ENCODE results near the gene TBPL1. TPM values are rescaled to one million over a fixed set of nuclear protein-coding genes. Genes with fewer than 3 reads are reported as not detected.

The TBPL1 gene
- total and polyA plus RNA-seq, 2 of the 13 experiments (the other 11 are each of a cell fraction or from before 2014, with no cell fraction given): 25.3 to 39.3 TPM

DNA sequence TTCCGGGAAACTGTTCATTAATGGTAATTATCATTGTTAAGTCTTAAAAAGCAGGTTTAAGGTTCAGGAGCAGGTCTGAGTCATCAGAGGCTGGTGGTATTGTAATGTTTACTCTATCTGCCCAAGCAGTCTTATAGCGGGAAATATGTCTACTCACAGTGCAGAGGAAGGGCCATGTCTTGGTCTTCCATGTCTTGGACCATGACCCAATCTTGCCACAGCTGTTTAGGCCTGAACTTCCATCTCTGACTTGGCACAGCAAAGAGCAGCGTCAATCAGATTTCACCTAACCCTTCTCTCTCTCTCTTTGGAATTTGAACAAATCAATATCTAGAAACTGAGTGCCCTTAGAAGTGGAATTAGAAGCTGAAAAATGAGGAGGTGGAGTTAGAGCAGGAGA is 73.6 kb downstream of the TBPL1 start:
- no peaks in the 10 kb centered on the region for H3K9me3 ChIP-seq (ENCODE audit: low read length)
- no TSS peak for BruUV-seq (replicated peaks)
- CTCF ChIA-PET (ENCODE audit: low intra/inter-chr PET ratio, low total read pairs): no interaction called here

More for the DNA sequence above, 73.6 kb downstream of the TBPL1 start:
- H3K4me3 ChIP-seq (replicated peaks in 1 of 3; ENCODE audit: insufficient read depth in 1 of 3, low read depth in 2 of 3, low read length in 3 of 3): no peak overlapping the region
- POLR2A ChIA-PET: no interaction called here
- H2AFZ ChIP-seq (ENCODE audit: low read length): no peak overlapping the region
- no peak for DNase-seq (ENCODE audit: low spot score)
- intact Hi-C loops (cut with micrococcal nuclease; ENCODE audit: unreplicated experiment) (no loop called here), in situ Hi-C loops (cut with HindIII; ENCODE audit: extremely low pct_ligation_motif_present, low pct_unique_long_range_greater_than_20kb) (no loop called here)
- no peaks in the 10 kb centered on the region for H3K36me3 ChIP-seq (replicated peaks in 1 of 2; ENCODE audit: control insufficient read depth in 1 of 2, insufficient read depth in 2 of 2, low read length in 2 of 2)
- H3K27ac ChIP-seq (ENCODE audit: extremely low read length, insufficient read depth, low read length): no peak overlapping the region
- no peaks in the 10 kb centered on the region for H3K27me3 ChIP-seq (ENCODE audit: control insufficient read depth in 1 of 2, insufficient read depth in 2 of 2, low read length in 2 of 2)
- 31% methylated on average over 3 of the region's 3 CpGs for WGBS (ENCODE audit: low lambda C conversion rate)
- no peaks in the 10 kb centered on the region for H3K4me1 ChIP-seq (ENCODE audit: insufficient read depth, low read length)
- no peak overlapping the region for H3K4me2 ChIP-seq (ENCODE audit: low read depth, low read length)
- no peak overlapping the region for H3K9ac ChIP-seq (ENCODE audit: insufficient read depth, low read depth, low read length)
- no peaks in the 10 kb centered on the region for H4K20me1 ChIP-seq (ENCODE audit: insufficient read depth, low read length)
- H3K79me2 ChIP-seq (ENCODE audit: insufficient read depth, low read length): no peaks in the 10 kb centered on the region
- FAIRE-seq: no peak
- TF ChIP-seq CREB1 (IDR thresholded peaks at IDR 0.05) (no peak), CREB1 (CRISPR knock-in tag; IDR thresholded peaks at IDR 0.05) (no peak), ZNF724P (CRISPR knock-in tag; IDR thresholded peaks at IDR 0.05; ENCODE audit: borderline replicate concordance) (no peak), ISL2 (CRISPR knock-in tag; IDR thresholded peaks at IDR 0.05) (no peak), ATRX (CRISPR knock-in tag; IDR thresholded peaks at IDR 0.05; ENCODE audit: borderline replicate concordance) (no peak), ZBTB33 (CRISPR knock-in tag; IDR thresholded peaks at IDR 0.05) (no peak), GTF2F1 (IDR thresholded peaks at IDR 0.05; ENCODE audit: low read length) (no peak), JUNB (CRISPR knock-in tag; IDR thresholded peaks at IDR 0.05; ENCODE audit: borderline replicate concordance) (no peak), DPF2 (CRISPR knock-in tag; IDR thresholded peaks at IDR 0.05; ENCODE audit: borderline replicate concordance, low read depth) (no peak), ZNF17 (CRISPR knock-in tag; IDR thresholded peaks at IDR 0.05) (no peak), KLF13 (CRISPR knock-in tag; IDR thresholded peaks at IDR 0.05) (no peak), MYPOP (CRISPR knock-in tag; IDR thresholded peaks at IDR 0.05) (no peak), CCAR2 (optimal IDR thresholded peaks at IDR 0.05; ENCODE audit: low read depth, low read length) (no peak)
- TF ChIP-seq, protein P1, sequence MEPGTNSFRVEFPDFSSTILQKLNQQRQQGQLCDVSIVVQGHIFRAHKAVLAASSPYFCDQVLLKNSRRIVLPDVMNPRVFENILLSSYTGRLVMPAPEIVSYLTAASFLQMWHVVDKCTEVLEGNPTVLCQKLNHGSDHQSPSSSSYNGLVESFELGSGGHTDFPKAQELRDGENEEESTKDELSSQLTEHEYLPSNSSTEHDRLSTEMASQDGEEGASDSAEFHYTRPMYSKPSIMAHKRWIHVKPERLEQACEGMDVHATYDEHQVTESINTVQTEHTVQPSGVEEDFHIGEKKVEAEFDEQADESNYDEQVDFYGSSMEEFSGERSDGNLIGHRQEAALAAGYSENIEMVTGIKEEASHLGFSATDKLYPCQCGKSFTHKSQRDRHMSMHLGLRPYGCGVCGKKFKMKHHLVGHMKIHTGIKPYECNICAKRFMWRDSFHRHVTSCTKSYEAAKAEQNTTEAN (CRISPR knock-in tag; conservative IDR thresholded peaks at IDR 0.05): no peak
- ATAC-seq: no peak
